ENCODE measurements around the gene PIWIL4. TPM values are rescaled to one million over a fixed set of nuclear protein-coding genes. Genes with fewer than 3 reads are reported as not detected.
A peak's percentile ranks its signal among the peaks of the same experiment; 100 is the strongest.

Gene PIWIL4
- polyA plus RNA-seq, 1 of the 3 experiments (the other 2 are of a cell fraction): 1.7 TPM

GRCh38 chr11:94557992-94558391 is 9.2 kb upstream of the PIWIL4 start:
- H3K4me3 ChIP-seq (ENCODE audit: low read depth in 2 of 2, low read length in 1 of 2): no peak overlapping the region
- DNase-seq: no peak
- peak overlapping the region; percentile 42; the same call in 1 of the 2 replicates for H3K4me2 ChIP-seq
- no peaks in the 10 kb centered on the region for H3K9me3 ChIP-seq
- peaks cover 0 to 38% of the 10 kb centered on the region in 2 experiments; a peak in 3 of 4 replicates for H3K4me1 ChIP-seq (ENCODE audit: control insufficient read depth in 1 of 2, insufficient read depth in 2 of 2, low read depth in 1 of 2, low read length in 1 of 2)
- WGBS (ENCODE audit: low lambda C conversion rate): 35% methylated on average over 1 of the region's 1 CpG
- peak overlapping the region; percentile 12; the same call in 1 of the 2 replicates for H2AFZ ChIP-seq (ENCODE audit: low read depth)
- H3K27ac ChIP-seq (ENCODE audit: low read depth in 2 of 2, low read length in 1 of 2): peak overlapping the region in 1 of 2 experiments; percentile 87; a peak in 2 of 4 replicates
- peak overlapping the region; percentile 33; the same call in 1 of the 2 replicates for H3K9ac ChIP-seq
- H3K27me3 ChIP-seq (ENCODE audit: insufficient read depth): no peaks in the 10 kb centered on the region
- H3K36me3 ChIP-seq (replicated peaks in 1 of 2; ENCODE audit: control insufficient read depth in 1 of 2, insufficient read depth in 2 of 2, low read length in 1 of 2): no peaks in the 10 kb centered on the region
- no peak for TF ChIP-seq REST (IDR thresholded peaks at IDR 0.05; ENCODE audit: low read depth, low read length)
- TF ChIP-seq, protein P1, sequence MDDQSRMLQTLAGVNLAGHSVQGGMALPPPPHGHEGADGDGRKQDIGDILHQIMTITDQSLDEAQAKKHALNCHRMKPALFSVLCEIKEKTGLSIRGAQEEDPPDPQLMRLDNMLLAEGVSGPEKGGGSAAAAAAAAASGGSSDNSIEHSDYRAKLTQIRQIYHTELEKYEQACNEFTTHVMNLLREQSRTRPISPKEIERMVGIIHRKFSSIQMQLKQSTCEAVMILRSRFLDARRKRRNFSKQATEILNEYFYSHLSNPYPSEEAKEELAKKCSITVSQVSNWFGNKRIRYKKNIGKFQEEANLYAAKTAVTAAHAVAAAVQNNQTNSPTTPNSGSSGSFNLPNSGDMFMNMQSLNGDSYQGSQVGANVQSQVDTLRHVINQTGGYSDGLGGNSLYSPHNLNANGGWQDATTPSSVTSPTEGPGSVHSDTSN (IDR thresholded peaks at IDR 0.05): no peak; the same call in 1 of the 2 replicates
- TF ChIP-seq, protein P2, sequence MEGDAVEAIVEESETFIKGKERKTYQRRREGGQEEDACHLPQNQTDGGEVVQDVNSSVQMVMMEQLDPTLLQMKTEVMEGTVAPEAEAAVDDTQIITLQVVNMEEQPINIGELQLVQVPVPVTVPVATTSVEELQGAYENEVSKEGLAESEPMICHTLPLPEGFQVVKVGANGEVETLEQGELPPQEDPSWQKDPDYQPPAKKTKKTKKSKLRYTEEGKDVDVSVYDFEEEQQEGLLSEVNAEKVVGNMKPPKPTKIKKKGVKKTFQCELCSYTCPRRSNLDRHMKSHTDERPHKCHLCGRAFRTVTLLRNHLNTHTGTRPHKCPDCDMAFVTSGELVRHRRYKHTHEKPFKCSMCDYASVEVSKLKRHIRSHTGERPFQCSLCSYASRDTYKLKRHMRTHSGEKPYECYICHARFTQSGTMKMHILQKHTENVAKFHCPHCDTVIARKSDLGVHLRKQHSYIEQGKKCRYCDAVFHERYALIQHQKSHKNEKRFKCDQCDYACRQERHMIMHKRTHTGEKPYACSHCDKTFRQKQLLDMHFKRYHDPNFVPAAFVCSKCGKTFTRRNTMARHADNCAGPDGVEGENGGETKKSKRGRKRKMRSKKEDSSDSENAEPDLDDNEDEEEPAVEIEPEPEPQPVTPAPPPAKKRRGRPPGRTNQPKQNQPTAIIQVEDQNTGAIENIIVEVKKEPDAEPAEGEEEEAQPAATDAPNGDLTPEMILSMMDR (IDR thresholded peaks at IDR 0.05): no peak
- no peak for TF ChIP-seq CHD2 (IDR thresholded peaks at IDR 0.05; ENCODE audit: low read length, partially characterized antibody)
- TF ChIP-seq RAD21 (IDR thresholded peaks at IDR 0.05; ENCODE audit: low read length): no peak
- no peak for TF ChIP-seq TCF12 (IDR thresholded peaks at IDR 0.05)
- TF ChIP-seq FOSL2 (IDR thresholded peaks at IDR 0.05; ENCODE audit: borderline replicate concordance, low read depth): no peak
- no peak for TF ChIP-seq USF1 (IDR thresholded peaks at IDR 0.05; ENCODE audit: borderline replicate concordance, low read depth)
- no peak for TF ChIP-seq RFX5 (IDR thresholded peaks at IDR 0.05; ENCODE audit: low read length)
- no peak for TF ChIP-seq GABPA (IDR thresholded peaks at IDR 0.05; ENCODE audit: low read depth)
- TF ChIP-seq ELF1 (IDR thresholded peaks at IDR 0.05): no peak
- POLR2A ChIA-PET: no interaction called here
- CTCF ChIA-PET: no interaction called here
- H4K20me1 ChIP-seq (ENCODE audit: insufficient read depth): no peaks in the 10 kb centered on the region
- no peaks in the 10 kb centered on the region for H3K9me2 ChIP-seq
- H3F3A ChIP-seq (replicated peaks; ENCODE audit: insufficient read depth): peaks cover 32% of the 10 kb centered on the region
- 0 out of 2 replicates have a peak, but pooled peaks cover 3% of the 10 kb centered on the region for H3K79me2 ChIP-seq (ENCODE audit: insufficient read depth)

Data from SK-N-SH (cell line).